LNCAP (cell line): ENCODE measurements around the gene MSI2.

Source experiments
- TF ChIP-seq, protein P1 (sequence below): fragments of 450-650 bp; IDR thresholded peaks from 2 replicates; pipeline ENCODE4 v1.5.1; 2017; ENCODE audit warnings: mild to moderate bottlenecking

The MSI2 gene

DNA sequence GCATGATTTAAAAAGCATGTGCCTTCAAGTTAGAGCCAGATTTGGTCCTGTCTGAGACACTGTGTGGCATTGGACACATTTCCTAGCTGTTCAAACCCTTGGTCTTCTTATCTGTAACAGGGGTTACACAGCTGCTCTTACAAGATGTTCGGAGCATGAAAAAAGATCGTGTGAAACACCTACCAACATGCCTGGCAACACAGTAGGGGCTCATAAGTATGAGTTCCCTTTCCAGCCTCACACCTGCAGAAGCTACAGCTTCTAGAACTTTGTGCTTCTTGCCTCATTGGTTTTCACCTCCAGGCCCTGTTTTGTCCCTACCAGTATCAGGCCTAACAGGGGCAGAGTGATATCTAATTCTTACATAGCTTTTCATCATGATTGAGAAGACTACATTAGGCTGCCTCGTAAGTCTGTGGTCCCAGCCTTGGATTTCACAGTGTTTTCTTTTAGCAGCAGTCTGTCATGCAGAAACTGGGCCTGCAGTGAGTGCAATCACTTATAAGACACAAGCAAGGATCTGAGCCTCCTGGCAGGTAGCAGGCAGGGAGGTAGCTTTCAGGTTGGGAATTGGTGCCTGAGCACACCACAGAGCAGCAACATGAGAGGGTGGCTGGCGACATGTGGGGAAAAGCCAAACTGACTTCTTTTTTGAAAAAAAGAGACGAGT, 410.0 kb downstream of the MSI2 start:
- TF ChIP-seq, protein P1, sequence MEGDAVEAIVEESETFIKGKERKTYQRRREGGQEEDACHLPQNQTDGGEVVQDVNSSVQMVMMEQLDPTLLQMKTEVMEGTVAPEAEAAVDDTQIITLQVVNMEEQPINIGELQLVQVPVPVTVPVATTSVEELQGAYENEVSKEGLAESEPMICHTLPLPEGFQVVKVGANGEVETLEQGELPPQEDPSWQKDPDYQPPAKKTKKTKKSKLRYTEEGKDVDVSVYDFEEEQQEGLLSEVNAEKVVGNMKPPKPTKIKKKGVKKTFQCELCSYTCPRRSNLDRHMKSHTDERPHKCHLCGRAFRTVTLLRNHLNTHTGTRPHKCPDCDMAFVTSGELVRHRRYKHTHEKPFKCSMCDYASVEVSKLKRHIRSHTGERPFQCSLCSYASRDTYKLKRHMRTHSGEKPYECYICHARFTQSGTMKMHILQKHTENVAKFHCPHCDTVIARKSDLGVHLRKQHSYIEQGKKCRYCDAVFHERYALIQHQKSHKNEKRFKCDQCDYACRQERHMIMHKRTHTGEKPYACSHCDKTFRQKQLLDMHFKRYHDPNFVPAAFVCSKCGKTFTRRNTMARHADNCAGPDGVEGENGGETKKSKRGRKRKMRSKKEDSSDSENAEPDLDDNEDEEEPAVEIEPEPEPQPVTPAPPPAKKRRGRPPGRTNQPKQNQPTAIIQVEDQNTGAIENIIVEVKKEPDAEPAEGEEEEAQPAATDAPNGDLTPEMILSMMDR = no peak

GRCh38 chr17:57666946-57667345, 410.6 kb downstream of the MSI2 start:
- TF ChIP-seq, protein P1 = no peak

DNA sequence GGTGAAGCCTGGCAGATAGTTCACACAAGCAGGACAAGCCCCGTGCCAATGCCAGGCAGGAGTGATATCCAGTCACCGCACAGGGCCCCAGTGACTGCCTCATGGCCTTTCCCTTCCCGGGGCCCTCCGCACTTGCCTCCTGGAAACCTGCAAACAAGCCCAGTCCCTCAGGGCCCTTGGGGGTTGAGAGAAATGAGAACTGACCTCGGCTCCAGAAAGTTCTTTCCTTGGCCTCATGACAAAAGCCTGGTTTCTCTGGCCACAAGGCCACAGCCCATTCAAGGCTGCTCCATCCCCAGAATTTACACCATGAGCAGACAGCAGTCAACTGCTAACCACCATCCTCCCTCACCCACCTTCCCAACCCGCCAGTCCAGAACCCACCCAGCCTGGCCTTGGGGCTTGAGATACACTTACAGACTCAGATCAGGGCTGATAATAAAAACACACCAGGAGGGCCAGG, 411.2 kb downstream of the MSI2 start:
- TF ChIP-seq, protein P1 = no peak

DNA sequence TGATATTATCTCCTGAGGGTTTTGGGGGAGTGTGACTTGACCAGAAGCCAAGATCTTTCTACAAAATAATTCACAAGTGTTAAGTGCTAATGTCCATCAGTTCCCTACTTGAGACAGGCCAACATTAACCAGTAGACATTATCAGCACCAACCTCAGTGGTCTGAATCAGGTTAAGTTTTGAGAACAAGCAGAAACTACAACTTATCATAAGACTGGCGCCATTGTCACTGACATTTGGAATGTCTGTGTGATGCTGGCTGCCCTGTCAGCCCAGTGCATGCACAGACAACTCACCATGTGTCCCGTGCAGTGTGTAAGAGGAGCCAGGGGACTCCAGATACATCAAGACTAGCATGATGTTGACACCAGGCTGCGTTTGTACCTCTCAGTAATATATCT, 412.0 kb downstream of the MSI2 start:
- TF ChIP-seq, protein P1 = no peak

- TF ChIP-seq, protein P1 = no peak
Observed at GRCh38 chr17:57669671-57670529, 413.6 kb downstream of the MSI2 start.

GRCh38 chr17:57670769-57671569, 414.6 kb downstream of the MSI2 start:
- TF ChIP-seq, protein P1 = no peak
